ENCODE measurements around the gene GJC1. TPM values are rescaled to one million over a fixed set of nuclear protein-coding genes. Genes with fewer than 3 reads are reported as not detected.

The GJC1 gene
- total RNA-seq, 1 donor, result 10.5 TPM

- no peaks in the 10 kb centered on the region for H3K27me3 ChIP-seq (ENCODE audit: insufficient read depth, low read length)
- H3K36me3 ChIP-seq (ENCODE audit: insufficient read depth, low read length), result peaks cover 10% of the 10 kb centered on the region
- no peaks in the 10 kb centered on the region for H3K9me3 ChIP-seq (ENCODE audit: low read depth, low read length)
- no peak overlapping the region for H3K27ac ChIP-seq (ENCODE audit: low read depth, low read length)
- TF ChIP-seq CTCF (IDR thresholded peaks at IDR 0.05; ENCODE audit: extremely low read depth, low read depth, low read length), result no peak
- H2AFZ ChIP-seq (ENCODE audit: low read length), result no peak overlapping the region
- H3K4me2 ChIP-seq (ENCODE audit: insufficient read depth, low read length), result no peak overlapping the region
- H3K4me1 ChIP-seq (ENCODE audit: insufficient read depth, low read length), result no peaks in the 10 kb centered on the region
- H4K20me1 ChIP-seq (ENCODE audit: insufficient read depth, low read length), result no peaks in the 10 kb centered on the region
- no peaks in the 10 kb centered on the region for H3K79me2 ChIP-seq (ENCODE audit: insufficient read depth, low read length)
- no peak overlapping the region for H3K4me3 ChIP-seq (ENCODE audit: insufficient read depth, low read length)
- DNase-seq (ENCODE audit: insufficient read length, low spot score, missing footprints), result no peak
Observed at GRCh38 chr17:44749980-44750318, 80.1 kb downstream of the GJC1 start.

DNA sequence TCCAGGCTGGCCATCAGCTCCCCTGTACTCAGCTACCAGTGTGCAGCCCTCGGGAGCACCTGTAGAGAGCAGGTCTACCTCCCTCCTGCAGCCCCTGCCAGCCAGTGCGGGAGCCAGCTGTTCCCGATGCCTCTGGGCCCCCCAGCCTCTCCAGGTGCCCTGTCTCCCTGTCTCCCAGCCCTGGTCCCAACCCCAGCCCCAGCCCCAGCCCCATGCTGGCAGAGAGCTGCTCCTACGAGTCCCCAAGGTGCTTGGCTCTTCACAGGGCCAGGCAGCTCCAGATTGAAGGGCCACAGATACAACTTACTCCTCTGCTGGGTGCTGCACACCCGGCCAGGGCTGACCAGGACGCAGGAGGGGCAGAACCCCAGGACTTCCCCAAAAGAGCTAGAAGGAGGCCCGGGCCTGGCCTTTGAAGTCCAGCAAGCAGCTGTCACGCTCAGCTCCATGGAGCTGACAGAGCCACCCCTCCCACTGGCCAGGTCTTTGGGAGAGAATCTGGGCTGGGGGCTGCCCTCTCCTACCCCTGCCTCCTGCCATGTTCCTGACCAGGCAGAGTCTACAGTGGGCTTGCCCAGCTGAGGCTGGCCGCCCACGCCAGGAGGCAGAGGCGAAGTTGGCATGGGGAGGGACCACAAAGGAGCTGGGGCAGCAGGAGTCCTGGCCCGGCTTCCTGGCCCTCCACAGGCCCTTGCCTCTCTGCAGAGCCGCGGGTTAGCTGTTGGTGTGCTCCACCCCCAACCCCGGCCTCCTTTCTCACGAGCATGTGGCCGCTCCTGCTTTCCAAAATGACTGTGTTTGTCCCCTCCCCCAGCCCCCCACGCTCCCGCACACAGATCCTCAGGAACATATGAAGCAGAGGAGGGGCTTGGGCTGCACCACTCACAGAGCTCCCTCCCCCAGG, 80.8 kb downstream of the GJC1 start:
- Histone ChIP-seq H3K27ac (ENCODE audit: low read depth, low read length) (no peak overlapping the region), H3K4me2 (ENCODE audit: insufficient read depth, low read length) (no peak overlapping the region), H4K20me1 (ENCODE audit: insufficient read depth, low read length) (no peaks in the 10 kb centered on the region), H3K4me3 (ENCODE audit: insufficient read depth, low read length) (no peak overlapping the region), H3K79me2 (ENCODE audit: insufficient read depth, low read length) (no peaks in the 10 kb centered on the region), H2AFZ (ENCODE audit: low read length) (no peak overlapping the region), H3K36me3 (ENCODE audit: insufficient read depth, low read length) (peaks cover 10% of the 10 kb centered on the region), H3K9me3 (ENCODE audit: low read depth, low read length) (no peaks in the 10 kb centered on the region), H3K4me1 (ENCODE audit: insufficient read depth, low read length) (no peaks in the 10 kb centered on the region), H3K27me3 (ENCODE audit: insufficient read depth, low read length) (no peaks in the 10 kb centered on the region)
- no peak for TF ChIP-seq CTCF (IDR thresholded peaks at IDR 0.05; ENCODE audit: extremely low read depth, low read depth, low read length)
- DNase-seq (ENCODE audit: insufficient read length, low spot score, missing footprints), result no peak

Other genes starting within 250 kb of the GJC1 start
- under 0.01 TPM in 1 of 2 replicates, not detected in the other for gene MEIOC, start 173.8 kb downstream of the GJC1 start, total RNA-seq
- gene CCDC43, start 140.5 kb downstream of the GJC1 start, total RNA-seq, result 32.1 and 36.6 TPM in 2 replicates
- gene DBF4B, start 121.6 kb downstream of the GJC1 start, total RNA-seq, result 2.2 and 2.7 TPM in 2 replicates
- 0.36 and 0.59 TPM in 2 replicates for gene ADAM11, start 71.3 kb downstream of the GJC1 start, total RNA-seq
- gene HIGD1B, start 17.6 kb upstream of the GJC1 start, total RNA-seq, result not detected in 2 replicates
- 72.7 and 81.0 TPM in 2 replicates for gene EFTUD2, start 69.2 kb upstream of the GJC1 start, total RNA-seq
- gene GFAP, start 85.2 kb upstream of the GJC1 start, total RNA-seq, result under 0.01 TPM in 2 replicates
- 0.72 and 1.2 TPM in 2 replicates for gene KIF18B, start 117.5 kb upstream of the GJC1 start, total RNA-seq
- gene C1QL1, start 138.0 kb upstream of the GJC1 start, total RNA-seq, result under 0.01 TPM in 1 of 2 replicates, not detected in the other
- gene DCAKD, start 221.3 kb upstream of the GJC1 start, total RNA-seq, result 34.5 and 39.1 TPM in 2 replicates
- gene NMT1, start 231.0 kb upstream of the GJC1 start, total RNA-seq, result 51.8 and 66.6 TPM in 2 replicates